HG03139 (cell line): ENCODE data around the gene PRDM1.
A peak's percentile ranks its signal among the peaks of the same experiment; 100 is the strongest.
"Not testable (repeated sequence)": the region's sequence is repeated elsewhere in the genome, so short reads cannot be mapped to it uniquely, and the experiment has no call there.

Experiments
- ATAC-seq: cut with Tn5 transposase; IDR thresholded peaks from one replicate; pipeline ENCODE4 v1.9.1; 2021; ENCODE audit not compliant: unreplicated experiment

Gene PRDM1

DNA sequence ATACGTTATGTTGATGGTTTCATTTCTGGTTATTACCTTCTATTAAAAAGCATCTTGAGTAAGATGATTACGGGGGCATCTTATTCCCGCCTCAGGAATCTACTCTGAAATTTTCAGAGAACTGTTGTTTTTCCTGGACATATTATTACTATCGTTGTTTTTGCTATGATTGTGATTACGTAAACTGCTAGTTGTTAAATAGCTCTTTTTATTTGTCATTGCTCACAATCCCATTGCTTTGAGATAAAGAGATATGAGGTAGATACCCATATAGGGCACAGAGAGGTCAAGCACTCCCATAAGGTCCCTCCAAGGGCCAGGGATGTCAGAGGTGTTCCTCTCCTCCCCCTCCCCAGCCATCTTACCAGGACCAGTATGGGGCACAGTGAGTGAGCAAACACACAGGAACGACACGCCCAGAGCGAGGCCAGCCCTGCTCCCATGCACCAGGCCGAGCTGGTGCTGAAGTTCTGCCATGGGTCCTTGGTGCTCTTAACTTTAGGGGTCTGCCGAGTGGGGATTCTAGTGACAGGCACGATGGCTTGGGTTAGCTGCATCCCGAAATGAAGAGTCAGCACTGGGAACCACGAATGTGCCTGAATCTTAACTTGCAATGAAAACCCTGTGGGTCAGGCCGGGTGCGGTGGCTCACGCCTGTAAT is 49.9 kb downstream of the PRDM1 start:
- ATAC-seq, result no peak

DNA sequence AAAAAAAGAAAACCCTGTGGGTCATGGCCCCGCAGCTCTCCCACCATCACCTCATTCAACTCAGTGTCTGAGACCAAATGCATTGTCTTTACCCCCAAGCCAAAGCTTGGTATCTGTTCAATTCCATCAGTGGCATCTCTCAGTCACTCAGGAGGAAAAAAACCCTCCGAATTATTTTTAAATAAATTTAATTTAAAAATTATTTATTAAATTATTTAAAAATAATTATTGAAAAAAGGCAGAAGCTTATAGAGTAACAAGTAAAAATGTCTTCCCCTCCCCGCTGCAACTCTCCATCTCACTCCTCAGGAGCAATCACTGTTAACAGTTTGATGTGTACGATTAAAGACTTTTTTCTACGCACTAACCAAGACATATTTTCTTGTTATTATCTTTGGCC is 50.7 kb downstream of the PRDM1 start:
- no peak for ATAC-seq

DNA sequence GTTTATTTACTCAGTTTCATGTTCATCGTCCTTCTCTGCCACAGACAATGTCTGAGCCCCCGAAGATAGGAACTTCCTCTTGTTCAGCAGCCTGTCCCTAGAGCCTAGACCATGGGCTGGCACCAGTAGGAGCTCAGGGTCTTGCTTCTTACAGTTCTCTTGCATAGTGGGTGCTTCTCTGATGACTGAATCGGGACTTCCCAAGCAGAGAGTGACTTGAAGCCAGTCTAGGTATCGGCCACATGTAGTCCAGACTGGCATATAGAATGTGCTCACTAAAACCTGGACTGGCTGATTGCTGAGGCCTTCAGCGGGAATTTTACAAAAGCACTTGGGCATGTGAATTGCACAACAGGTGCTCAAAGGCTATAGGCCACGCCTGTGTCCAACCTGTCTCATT is 52.0 kb downstream of the PRDM1 start:
- no peak for ATAC-seq

DNA sequence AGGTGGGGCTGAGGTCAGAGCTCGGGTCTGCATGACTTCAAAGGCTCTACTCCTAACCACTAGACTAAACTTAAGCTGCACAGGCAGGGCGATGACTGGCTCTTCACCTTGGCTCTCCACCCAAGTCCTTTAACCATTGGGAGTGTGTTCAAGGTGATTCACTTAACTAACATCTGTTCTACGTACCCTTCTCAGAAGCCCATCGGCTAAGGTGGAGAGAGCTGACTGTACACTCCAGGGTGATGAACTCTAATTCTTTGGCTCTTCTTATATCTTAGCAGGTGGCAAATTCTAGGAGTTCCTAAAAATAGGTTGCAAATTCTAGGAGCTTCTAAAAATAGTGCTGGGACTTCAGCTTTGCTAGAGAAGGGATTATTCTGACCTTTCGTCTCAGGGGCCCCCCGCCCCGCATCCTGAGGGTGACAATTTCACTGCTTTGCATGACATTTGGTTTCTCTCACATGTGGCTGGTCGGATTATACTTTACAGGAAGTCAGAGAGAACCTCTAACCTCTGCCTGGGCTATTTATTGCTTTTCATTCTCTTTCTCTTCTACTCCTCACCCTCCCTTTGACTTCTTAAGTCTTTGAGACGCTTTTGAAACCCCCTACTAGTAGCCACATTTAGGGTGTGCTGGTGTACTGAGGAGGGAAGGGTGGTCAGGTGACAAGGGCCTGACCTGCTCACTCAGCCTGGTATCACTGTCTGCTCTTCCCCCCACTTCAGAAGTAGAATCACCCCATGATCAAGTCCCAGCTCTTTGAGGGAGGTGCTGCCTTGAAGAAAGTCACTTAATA is 55.5 kb downstream of the PRDM1 start:
- peak; percentile 84 for ATAC-seq

DNA sequence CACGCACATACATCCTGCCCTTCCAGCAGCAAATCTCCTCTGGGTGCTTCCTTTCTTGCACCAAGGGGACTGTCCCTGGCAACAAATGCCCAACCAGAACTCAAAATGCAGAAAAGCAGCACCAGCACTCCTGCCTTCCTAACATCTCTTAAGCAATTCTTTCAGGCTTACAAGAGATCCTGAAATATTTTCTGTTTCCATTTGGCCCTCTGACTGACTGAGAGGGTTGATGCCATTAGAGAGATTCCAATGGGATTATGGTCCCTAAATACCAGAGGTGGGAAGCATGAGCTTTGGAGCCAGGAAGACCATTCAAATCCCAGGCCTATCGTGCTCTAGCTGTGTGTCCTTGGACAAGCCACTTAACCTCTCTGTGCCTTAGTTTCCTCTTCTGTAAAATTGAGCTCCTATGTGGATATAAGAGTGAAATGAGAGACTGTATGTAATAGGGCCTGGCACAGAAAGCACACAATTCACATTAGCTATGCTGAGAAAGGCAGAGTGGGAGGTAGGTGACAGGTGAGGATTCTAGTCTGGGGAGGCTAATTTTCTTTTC is 56.8 kb downstream of the PRDM1 start:
- ATAC-seq, result no peak

DNA sequence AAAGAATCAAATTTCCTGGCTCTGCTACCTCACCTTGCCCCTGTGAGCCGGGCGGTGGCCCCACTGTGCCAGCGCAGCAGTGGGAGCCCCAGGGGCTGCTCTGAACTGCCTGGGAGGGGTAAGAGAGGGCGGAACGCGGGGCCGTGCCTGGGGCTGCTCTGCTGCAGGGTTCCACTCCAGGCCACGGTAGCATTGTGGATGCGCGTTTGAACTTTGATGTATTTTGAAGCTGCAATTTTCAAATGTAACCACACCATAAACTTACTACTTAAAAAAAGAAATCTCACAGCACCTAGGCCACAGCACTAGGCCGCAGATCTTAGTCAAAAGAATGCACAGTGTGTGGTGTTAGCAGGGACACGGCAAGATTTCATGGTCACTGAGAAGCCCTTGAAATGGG is 57.5 kb downstream of the PRDM1 start:
- ATAC-seq, result no peak

DNA sequence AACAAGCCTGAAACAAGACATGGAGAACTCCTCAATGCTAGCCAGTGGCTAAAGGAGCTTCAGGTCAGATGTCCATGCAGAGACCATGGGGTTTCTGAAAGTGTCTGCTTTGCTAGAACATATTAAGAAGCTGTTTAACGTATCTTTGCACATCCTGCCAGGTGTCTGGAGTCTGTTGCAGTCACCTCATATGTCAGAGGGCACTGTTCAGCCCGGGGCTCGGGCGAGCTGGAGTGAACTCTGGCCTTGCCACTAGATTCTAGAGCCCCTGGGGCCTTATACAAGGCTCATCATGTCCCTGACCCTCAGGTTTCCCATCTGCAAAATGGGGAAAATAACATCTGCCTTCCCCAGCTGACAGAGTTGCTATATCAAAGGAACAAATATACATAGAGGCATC is 59.0 kb downstream of the PRDM1 start:
- ATAC-seq, result no peak

DNA sequence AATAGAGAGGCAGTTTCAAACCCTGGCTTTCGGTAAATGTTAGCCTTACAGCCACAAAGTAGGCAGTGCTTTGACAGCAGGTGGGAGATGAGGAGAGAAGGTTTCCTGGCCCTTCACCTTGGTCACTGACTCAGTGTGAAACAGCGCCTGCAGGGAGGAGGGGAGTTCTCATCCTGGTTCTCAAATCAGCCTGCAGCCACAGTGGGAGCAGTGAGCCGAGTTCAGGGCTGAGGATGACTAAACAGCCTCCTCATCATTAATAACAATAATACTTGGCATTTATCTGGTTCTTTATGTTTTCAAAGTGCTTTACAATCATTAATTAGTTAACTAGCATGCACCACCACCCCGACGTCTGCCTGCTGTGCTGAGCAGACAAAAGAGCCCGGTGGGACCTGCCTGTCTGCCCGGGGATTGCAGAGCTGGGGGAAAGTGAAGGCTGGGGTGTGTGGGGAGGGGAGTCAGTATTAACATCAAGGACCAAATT is 59.6 kb downstream of the PRDM1 start:
- peak; percentile 32 for ATAC-seq

DNA sequence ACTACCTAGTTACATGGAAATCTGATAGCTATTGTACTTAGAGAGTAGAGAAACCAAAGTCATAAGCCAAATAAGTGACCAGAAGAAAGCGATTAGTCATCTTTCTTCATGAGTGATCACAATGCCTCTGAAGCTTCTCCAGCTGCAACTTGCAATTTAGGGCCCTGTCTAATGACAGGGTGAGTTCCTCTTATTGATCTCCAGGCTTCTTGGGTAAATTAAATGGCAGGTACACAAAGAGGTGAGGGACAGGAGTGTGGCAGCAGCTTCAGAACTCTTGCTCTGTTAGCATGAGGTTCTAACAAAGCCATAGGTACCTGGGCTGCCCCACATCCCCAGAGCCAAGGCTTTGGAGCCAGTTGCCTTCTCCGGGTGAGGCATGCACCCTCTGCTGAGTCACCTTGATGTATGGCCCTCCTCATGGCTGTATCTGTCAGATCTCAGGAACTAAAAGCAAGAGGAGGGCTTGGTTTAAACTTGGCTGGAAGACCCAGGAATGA is 60.8 kb downstream of the PRDM1 start:
- no peak for ATAC-seq

DNA sequence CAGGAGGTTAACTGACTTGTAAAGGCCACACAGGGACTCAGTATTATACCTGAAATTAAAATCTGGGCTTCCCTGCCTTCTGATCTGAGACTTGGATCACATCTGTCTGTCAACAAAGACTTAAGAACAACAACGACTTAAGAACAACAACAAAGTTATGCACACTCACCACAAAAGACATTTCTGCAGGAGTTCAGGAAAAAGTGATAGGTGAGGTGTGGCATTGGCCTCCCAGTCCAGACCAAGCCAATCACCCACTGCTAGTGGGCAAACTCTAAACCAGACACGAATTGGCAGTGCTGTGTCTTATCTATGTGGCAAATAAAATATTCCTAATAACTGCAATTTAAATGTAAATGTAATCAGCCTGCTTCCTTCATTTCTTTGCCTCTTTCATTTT is 61.3 kb downstream of the PRDM1 start:
- ATAC-seq, result no peak

DNA sequence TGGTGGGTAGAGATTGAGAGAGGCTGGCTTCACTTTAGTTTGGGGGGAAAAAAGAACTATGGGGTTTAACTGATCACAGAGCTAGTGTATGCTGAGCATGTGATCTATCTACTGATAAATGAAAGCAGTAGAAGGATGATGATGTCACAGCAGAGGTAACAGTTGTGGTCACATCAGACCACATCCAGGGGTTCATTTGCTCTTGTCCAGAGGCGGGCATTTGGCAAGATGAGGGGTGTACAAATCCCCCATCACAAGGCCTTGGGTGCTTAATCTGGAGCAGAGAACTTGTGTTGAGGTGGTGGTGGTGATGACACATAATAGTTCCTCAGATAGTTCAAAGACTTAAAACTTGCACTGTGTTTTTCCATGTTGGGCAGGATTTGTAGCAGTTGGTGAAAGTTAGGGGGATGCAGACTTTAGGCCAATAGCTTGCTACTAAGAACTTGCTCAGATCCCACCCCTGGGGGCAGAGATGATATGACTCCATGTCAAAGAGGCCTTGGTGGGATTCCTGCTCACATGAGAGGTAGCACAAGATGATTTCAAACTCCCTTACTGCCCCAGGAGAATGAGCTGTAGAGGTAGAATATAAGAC is 63.4 kb downstream of the PRDM1 start:
- no peak for ATAC-seq

DNA sequence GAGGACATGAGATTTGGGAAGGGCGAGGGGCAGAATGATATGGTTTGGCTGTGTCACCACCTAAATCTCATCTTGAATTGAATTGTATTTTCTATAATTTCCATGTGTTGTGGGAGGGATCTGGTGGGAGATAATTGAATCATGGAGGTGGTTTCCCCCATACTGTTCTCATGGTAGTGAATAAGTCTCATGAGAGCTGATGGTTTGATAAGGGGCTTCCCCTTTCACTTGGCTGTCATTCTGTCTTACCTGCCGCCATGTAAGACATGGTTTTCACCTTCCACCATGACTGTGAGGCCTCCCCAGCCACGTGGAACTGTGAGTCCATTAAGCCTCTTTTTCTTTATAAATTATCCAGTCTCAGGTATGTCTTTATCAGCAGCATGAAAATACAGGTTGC is 66.3 kb downstream of the PRDM1 start:
- not testable (repeated sequence) for ATAC-seq

DNA sequence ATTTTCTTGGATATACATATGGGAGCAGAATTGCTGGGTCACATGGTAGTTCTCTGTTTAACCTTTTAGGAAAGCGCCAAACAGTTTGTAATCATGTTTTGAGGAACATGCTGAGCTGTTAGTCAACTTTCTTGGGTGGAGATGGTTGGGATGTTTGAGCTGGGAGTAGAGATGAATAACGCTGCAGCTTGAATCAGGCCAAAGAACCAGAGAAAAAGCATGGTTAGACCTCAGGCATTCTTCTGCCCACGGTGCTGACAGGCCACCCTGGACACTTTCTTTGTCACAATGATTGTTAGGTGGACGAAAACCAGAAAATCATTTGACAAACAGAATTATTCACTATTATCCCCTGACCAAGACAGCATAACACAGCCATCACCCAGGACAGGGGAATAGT is 66.8 kb downstream of the PRDM1 start:
- ATAC-seq, result no peak

DNA sequence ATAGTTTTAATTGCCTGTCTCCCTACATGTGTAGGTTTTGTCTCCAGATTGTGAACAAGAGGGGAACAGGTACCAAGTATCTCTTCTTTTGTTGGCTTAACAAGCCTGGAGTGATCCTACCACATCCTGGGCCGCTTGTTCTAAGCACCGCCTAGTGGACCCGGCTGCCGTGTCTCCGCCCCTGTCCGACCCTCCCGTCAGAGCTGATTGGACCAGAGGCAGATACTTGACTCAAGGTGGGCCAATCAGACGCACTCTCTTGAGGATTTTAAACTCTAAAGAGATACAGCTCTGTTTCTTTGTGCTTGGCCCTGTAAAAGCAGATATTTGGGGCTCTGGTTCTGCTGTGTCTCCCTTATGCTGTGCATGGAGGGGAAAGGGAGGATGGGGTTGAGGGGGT is 68.2 kb downstream of the PRDM1 start:
- ATAC-seq, result no peak

DNA sequence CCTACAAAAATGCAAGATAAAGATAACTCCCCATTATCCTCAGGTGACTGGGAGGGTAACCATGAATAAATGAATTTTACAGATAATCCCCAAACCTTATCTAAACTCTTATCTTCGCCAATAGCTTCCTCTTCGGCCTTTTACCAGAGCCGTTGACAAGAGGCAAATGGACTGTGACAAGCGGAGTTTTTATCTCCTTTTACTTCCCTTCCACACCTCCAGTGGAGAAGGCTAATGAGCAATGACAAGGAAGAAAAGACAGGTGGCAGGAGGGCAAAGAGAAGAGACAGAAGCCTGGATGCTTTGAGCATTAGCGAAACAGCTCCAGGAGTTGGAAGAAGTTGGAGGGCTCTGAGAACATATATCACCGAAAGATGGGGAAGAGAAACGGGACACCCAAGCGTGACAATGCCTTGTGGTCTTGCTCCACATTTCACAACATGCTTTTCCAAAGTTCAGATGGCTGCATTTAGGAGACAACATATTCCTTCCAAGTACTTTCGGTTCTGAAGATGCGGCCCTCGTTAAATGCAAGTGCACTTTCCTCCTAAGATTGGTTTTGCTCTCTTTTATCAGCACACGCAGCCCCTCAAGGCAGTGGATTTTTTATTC is 69.2 kb downstream of the PRDM1 start:
- ATAC-seq, result no peak

DNA sequence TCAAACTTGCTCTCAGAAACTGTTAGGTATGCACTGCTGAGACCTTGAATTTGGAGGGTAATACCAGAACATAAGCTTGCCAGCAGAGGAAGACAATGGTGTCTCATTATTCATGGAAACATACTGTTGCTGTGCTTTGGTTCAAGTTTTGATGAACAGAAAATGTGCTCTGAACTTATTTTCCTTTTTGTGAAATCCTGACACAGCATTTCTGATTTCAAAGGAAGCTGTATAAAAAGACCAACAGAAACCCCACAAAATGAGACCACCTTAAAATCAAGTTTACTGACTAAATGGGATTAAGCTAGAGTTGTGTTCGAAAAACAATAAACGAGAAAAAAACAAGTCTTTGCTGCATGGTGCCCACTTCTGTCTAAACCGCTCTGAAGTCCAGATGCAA is 70.3 kb downstream of the PRDM1 start:
- no peak for ATAC-seq

DNA sequence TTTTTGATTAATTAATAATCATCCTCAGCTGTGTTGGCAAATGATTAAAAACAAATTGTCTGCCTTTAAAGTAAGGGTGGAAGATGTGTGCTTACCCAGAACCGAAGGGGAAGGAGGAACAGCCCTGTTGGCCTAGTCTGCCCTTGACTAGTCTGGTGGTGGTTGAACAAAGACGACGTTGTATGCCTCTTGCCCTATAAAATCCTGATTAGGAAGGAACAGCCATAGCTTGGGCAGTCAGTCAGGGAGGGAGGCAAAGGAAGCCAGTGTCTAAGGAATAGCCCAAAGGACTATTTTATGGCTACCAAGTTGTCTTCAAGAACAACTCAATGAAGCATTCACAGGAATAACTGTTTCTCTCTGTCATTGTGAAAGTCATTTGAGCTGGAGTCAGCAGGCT is 70.7 kb downstream of the PRDM1 start:
- ATAC-seq, result no peak

DNA sequence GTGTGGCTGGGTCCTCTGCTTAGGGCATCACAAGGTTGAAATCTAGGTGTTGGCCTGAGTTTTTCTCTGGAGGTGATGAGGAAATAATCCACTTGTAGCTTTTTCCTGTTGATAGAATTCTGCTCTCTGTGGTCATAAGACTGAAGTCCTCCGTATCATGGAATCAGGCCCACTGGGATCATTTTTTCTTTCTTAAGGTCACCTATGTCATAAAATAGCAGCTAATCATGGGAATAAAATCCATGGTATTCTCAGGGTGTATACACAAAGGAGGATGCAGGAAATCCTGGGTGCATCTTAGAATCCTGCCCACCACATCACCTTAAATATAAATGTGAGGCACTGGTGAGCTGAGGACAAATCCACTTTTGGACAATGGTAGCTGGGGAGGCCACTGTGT is 72.7 kb downstream of the PRDM1 start:
- ATAC-seq, result no peak
